ENCODE measurements around the gene IZUMO1R.

- TF ChIP-seq E2F1 (CRISPR knock-in tag; IDR thresholded peaks at IDR 0.05) (no peak), FOXP4 (CRISPR knock-in tag; IDR thresholded peaks at IDR 0.05) (no peak), ESRRA (CRISPR knock-in tag; IDR thresholded peaks at IDR 0.05; ENCODE audit: borderline replicate concordance) (no peak), CTCF (IDR thresholded peaks at IDR 0.05) (no peak), ATF6 (CRISPR knock-in tag; IDR thresholded peaks at IDR 0.05) (no peak)
Observed at GRCh38 chr11:94275961-94276360, 28.4 kb upstream of the IZUMO1R start.
